22Rv1 (cell line): ENCODE results near the gene ANXA8.
"Not testable (repeated sequence)": the region's sequence is repeated elsewhere in the genome, so short reads cannot be mapped to it uniquely, and the experiment has no call there.

ENCODE experiments used
- CTCF ChIP-seq: fragments of 450-650 bp; IDR thresholded peaks from 2 replicates; pipeline ENCODE4 v1.5.1; 2017; ENCODE audit warnings: mild to moderate bottlenecking
- ZFX ChIP-seq: fragments of 450-650 bp; IDR thresholded peaks from 2 replicates; pipeline ENCODE4 v1.6.1; 2017; ENCODE audit warnings: antibody characterized with exemption, borderline replicate concordance

GRCh38 chr10:47472072-47472471 lies 11.8 kb downstream of the ANXA8 start:
- TF ChIP-seq CTCF, ZFX: not testable (repeated sequence)
